ENCODE results near the gene SLC25A21. TPM values are rescaled to one million over a fixed set of nuclear protein-coding genes. Genes with fewer than 3 reads are reported as not detected.

Gene SLC25A21
- total RNA-seq, 2 donors from 2014 or later = not detected

- no peaks in the 10 kb centered on the region for H3K9me3 Mint-ChIP-seq
- peaks cover 46% of the 10 kb centered on the region for H3K4me1 Mint-ChIP-seq (ENCODE audit: low read depth)
- no peak for DNase-seq
- peak overlapping the region; percentile 63 to 77 for H3K4me3 Mint-ChIP-seq
- H3K36me3 Mint-ChIP-seq (ENCODE audit: insufficient read depth in 2 of 2) = peaks cover 5 to 13% of the 10 kb centered on the region in 2 donors
- ATAC-seq (replicated peaks in 1 of 2) = no peak
- no peak overlapping the region for H3K27ac Mint-ChIP-seq
- H3K27me3 Mint-ChIP-seq (ENCODE audit: low read depth) = peaks cover 89% of the 10 kb centered on the region
Measured at GRCh38 chr14:36657399-36658122, 514.8 kb downstream of the SLC25A21 start.

- no peaks in the 10 kb centered on the region for H3K9me3 Mint-ChIP-seq
- H3K27ac Mint-ChIP-seq = no peak overlapping the region
- ATAC-seq (replicated peaks in 1 of 2) = no peak
- peaks cover 89% of the 10 kb centered on the region for H3K27me3 Mint-ChIP-seq (ENCODE audit: low read depth)
- no peak for DNase-seq
- H3K4me1 Mint-ChIP-seq (ENCODE audit: low read depth) = peaks cover 39% of the 10 kb centered on the region
- H3K36me3 Mint-ChIP-seq (ENCODE audit: insufficient read depth in 2 of 2) = peaks cover 2 to 11% of the 10 kb centered on the region in 2 donors
- peak overlapping the region; percentile 63 to 77 for H3K4me3 Mint-ChIP-seq
Measured at GRCh38 chr14:36656687-36657398, 515.6 kb downstream of the SLC25A21 start.

GRCh38 chr14:36655963-36656686, 516.3 kb downstream of the SLC25A21 start:
- Mint-ChIP-seq H3K27ac (no peak overlapping the region), H3K9me3 (no peaks in the 10 kb centered on the region), H3K4me1 (ENCODE audit: low read depth) (peaks cover 32% of the 10 kb centered on the region), H3K27me3 (ENCODE audit: low read depth) (peaks cover 89% of the 10 kb centered on the region), H3K36me3 (ENCODE audit: insufficient read depth in 2 of 2) (peaks cover 2 to 7% of the 10 kb centered on the region in 2 donors), H3K4me3 (peak overlapping the region; percentile 6 to 53)
- DNase-seq (peak; percentile 57 to 59), ATAC-seq (replicated peaks in 1 of 2) (peak; percentile 48 to 66)

- H3K4me3 Mint-ChIP-seq = peak overlapping the region; percentile 6 to 53
- H3K36me3 Mint-ChIP-seq (ENCODE audit: insufficient read depth in 2 of 2) = peaks cover 2 to 5% of the 10 kb centered on the region in 2 donors
- no peak for ATAC-seq (replicated peaks in 1 of 2)
- DNase-seq = no peak
- no peak overlapping the region for H3K27ac Mint-ChIP-seq
- peaks cover 87% of the 10 kb centered on the region for H3K27me3 Mint-ChIP-seq (ENCODE audit: low read depth)
- no peaks in the 10 kb centered on the region for H3K9me3 Mint-ChIP-seq
- H3K4me1 Mint-ChIP-seq (ENCODE audit: low read depth) = peaks cover 27% of the 10 kb centered on the region
Measured at GRCh38 chr14:36655571-36655962, 516.8 kb downstream of the SLC25A21 start.

GRCh38 chr14:36654794-36655381, 517.5 kb downstream of the SLC25A21 start:
- no peak overlapping the region for H3K4me3 Mint-ChIP-seq
- DNase-seq (no peak), ATAC-seq (replicated peaks in 1 of 2) (no peak)
- H3K36me3 Mint-ChIP-seq (ENCODE audit: insufficient read depth in 2 of 2) = peaks cover 2 to 5% of the 10 kb centered on the region in 2 donors
- peaks cover 24% of the 10 kb centered on the region for H3K4me1 Mint-ChIP-seq (ENCODE audit: low read depth)
- no peak overlapping the region for H3K27ac Mint-ChIP-seq
- peaks cover 87% of the 10 kb centered on the region for H3K27me3 Mint-ChIP-seq (ENCODE audit: low read depth)
- H3K9me3 Mint-ChIP-seq = no peaks in the 10 kb centered on the region

GRCh38 chr14:36653962-36654793, 518.2 kb downstream of the SLC25A21 start:
- Mint-ChIP-seq H3K4me3 (no peak overlapping the region), H3K4me1 (ENCODE audit: low read depth) (peaks cover 22% of the 10 kb centered on the region), H3K27ac (no peak overlapping the region), H3K36me3 (ENCODE audit: insufficient read depth in 2 of 2) (peaks cover 2 to 3% of the 10 kb centered on the region in 2 donors), H3K9me3 (no peaks in the 10 kb centered on the region), H3K27me3 (ENCODE audit: low read depth) (peaks cover 87% of the 10 kb centered on the region)
- DNase-seq (no peak), ATAC-seq (replicated peaks in 1 of 2) (no peak)

GRCh38 chr14:36653413-36653812, 519.0 kb downstream of the SLC25A21 start:
- Mint-ChIP-seq H3K36me3 (ENCODE audit: insufficient read depth in 2 of 2) (peaks cover 2% of the 10 kb centered on the region in 2 donors), H3K4me3 (no peak overlapping the region), H3K4me1 (ENCODE audit: low read depth) (peaks cover 18% of the 10 kb centered on the region), H3K27me3 (ENCODE audit: low read depth) (peaks cover 88% of the 10 kb centered on the region), H3K9me3 (no peaks in the 10 kb centered on the region), H3K27ac (no peak overlapping the region)
- no peak for DNase-seq
- no peak for ATAC-seq (replicated peaks in 1 of 2)

- no peak for DNase-seq
- no peaks in the 10 kb centered on the region for H3K9me3 Mint-ChIP-seq
- no peak for ATAC-seq (replicated peaks in 1 of 2)
- H3K27ac Mint-ChIP-seq = no peak overlapping the region
- H3K27me3 Mint-ChIP-seq (ENCODE audit: low read depth) = peaks cover 94% of the 10 kb centered on the region
- peaks cover 22% of the 10 kb centered on the region for H3K4me1 Mint-ChIP-seq (ENCODE audit: low read depth)
- peaks cover 2 to 4% of the 10 kb centered on the region in 2 donors for H3K36me3 Mint-ChIP-seq (ENCODE audit: insufficient read depth in 2 of 2)
- H3K4me3 Mint-ChIP-seq = no peak overlapping the region
Measured at GRCh38 chr14:36652542-36653201, 519.7 kb downstream of the SLC25A21 start.

- DNase-seq = no peak
- no peak for ATAC-seq (replicated peaks in 1 of 2)
- Mint-ChIP-seq H3K9me3 (no peaks in the 10 kb centered on the region), H3K27ac (no peak overlapping the region), H3K4me1 (ENCODE audit: low read depth) (peaks cover 9% of the 10 kb centered on the region), H3K27me3 (ENCODE audit: low read depth) (peaks cover 86% of the 10 kb centered on the region), H3K36me3 (ENCODE audit: insufficient read depth in 2 of 2) (peaks cover 2% of the 10 kb centered on the region in 2 donors), H3K4me3 (no peak overlapping the region)
Measured at GRCh38 chr14:36649872-36650650, 522.3 kb downstream of the SLC25A21 start.

GRCh38 chr14:36647824-36648753, 524.3 kb downstream of the SLC25A21 start:
- H3K27ac Mint-ChIP-seq = no peak overlapping the region
- peaks cover 67% of the 10 kb centered on the region for H3K27me3 Mint-ChIP-seq (ENCODE audit: low read depth)
- no peaks in the 10 kb centered on the region for H3K9me3 Mint-ChIP-seq
- ATAC-seq (replicated peaks in 1 of 2) (no peak), DNase-seq (no peak)
- H3K36me3 Mint-ChIP-seq (ENCODE audit: insufficient read depth in 2 of 2) = peaks cover 2% of the 10 kb centered on the region in 2 donors
- H3K4me1 Mint-ChIP-seq (ENCODE audit: low read depth) = peaks cover 9% of the 10 kb centered on the region
- peak overlapping the region in 1 of 2 donors; percentile 19 for H3K4me3 Mint-ChIP-seq
